T-helper 17 cell (primary cell): Measurements from ENCODE around the gene STX2. TPM values are rescaled to one million over a fixed set of nuclear protein-coding genes. Genes with fewer than 3 reads are reported as not detected.
"Not testable (repeated sequence)": the region's sequence is repeated elsewhere in the genome, so short reads cannot be mapped to it uniquely, and the experiment has no call there.

Source experiments
- ATAC-seq: fragments of 150-1000 bp; cut with Tn5 transposase; 2 replicates; pipeline ENCODE4 v1.10.0; 2021; ENCODE audit warnings: mild to moderate bottlenecking, moderate library complexity
- DNase-seq, 3 donors: peaks; one replicate each; pipeline versions ENCODE4 v3.0.0 to v3.0.0-alpha.2; 2020 to 2021
- H3K9me3 ChIP-seq: one replicate; pipeline ENCODE4 v1.7.0; 2013; ENCODE audit warnings: low read length, mild to moderate bottlenecking; ENCODE audit not compliant: control insufficient read depth, poor library complexity, severe bottlenecking
- H3K27ac Mint-ChIP-seq: one replicate; pipeline ENCODE4 v1.8.0; 2022; ENCODE audit warnings: mild to moderate bottlenecking, moderate library complexity, mixed read lengths
- H3K27me3 Mint-ChIP-seq: one replicate; pipeline ENCODE4 v1.8.0; 2022; ENCODE audit warnings: mixed read lengths
- H3K36me3 Mint-ChIP-seq: one replicate; pipeline ENCODE4 v1.8.0; 2022; ENCODE audit warnings: low read depth, mixed read lengths
- H3K4me1 Mint-ChIP-seq: one replicate; pipeline ENCODE4 v1.8.0; 2022; ENCODE audit warnings: mild to moderate bottlenecking, mixed read lengths
- H3K4me3 Mint-ChIP-seq: one replicate; pipeline ENCODE4 v1.8.0; 2022; ENCODE audit warnings: mild to moderate bottlenecking, moderate library complexity, mixed read lengths
- total RNA-seq, 4 donors: library from RNA in 2 of 4; stranded (reverse) in 2 of 4; gene quantifications; one replicate each; pipeline ENCODE4 v1.2.3 and lab custom pipeline; 2022 to 2026

STX2 gene
- total RNA-seq, result 10 to 100 TPM; 22.5 to 41.1 TPM
- total RNA-seq (lab: John Stamatoyannopoulos, UW), result 47.2 to 60.7 reads per million in 2 donors

DNA sequence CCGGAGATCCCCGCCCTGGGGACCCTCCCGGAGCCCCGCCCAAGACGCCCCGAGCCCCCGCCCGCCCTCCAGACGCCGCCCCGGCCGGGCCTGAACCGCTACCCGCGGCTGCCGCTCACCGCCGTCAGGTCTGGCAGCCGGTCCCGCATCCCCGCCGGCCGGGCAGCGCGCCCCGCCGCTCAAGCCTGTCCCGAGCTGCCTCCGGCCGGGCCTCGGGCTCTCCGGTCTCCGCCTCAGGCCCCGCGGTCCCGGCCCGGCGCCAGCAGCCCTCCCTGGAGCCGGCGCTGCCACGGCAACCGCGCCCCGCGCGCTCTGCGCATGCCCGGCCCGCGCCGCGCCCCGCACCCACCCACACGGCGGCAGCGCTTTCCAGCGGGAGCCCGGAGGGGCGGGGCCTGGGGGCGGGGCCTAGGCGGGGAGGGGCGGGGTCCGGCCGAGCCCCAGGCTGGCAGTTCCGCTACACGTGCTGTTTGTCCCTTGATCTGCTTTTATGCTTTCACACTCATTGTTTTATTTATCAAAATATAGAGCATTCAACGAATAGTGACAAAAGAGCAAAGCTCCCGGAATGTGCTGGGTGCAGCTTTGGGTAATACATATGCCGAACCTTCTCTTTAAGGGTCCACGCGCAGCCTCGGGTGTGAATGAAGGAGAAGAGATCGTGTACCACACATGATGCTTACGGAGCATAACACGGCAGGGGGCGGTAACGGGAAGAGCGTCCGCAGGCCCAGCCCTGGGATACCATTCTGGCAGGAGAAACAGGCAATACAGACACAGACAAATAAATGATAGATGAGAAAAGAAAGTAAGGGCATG lies at the start of gene STX2:
TSS of gene STX2 (minus strand) at position 300 of the 819 bp plus-strand sequence. CDS start at position 149, 151 bp downstream.
- H3K9me3 ChIP-seq, result no peaks in the 10 kb centered on the region
- ATAC-seq, result peak; percentile 95
- Mint-ChIP-seq H3K36me3 (no peaks in the 10 kb centered on the region), H3K4me3 (peak within 1 kb of the TSS; percentile 94), H3K27ac (peak within 1 kb of the TSS; percentile 94), H3K4me1 (peaks cover 17% of the 10 kb centered on the region), H3K27me3 (no peaks in the 10 kb centered on the region)
- DNase-seq, result peak; percentile 90 to 93 (median 91)

- not testable (repeated sequence) for H3K27ac Mint-ChIP-seq, H3K4me3 Mint-ChIP-seq, DNase-seq, H3K27me3 Mint-ChIP-seq, ATAC-seq, H3K4me1 Mint-ChIP-seq, H3K36me3 Mint-ChIP-seq, H3K9me3 ChIP-seq
Measured at GRCh38 chr12:130887190-130887589, 48.1 kb upstream of the STX2 start.

DNA sequence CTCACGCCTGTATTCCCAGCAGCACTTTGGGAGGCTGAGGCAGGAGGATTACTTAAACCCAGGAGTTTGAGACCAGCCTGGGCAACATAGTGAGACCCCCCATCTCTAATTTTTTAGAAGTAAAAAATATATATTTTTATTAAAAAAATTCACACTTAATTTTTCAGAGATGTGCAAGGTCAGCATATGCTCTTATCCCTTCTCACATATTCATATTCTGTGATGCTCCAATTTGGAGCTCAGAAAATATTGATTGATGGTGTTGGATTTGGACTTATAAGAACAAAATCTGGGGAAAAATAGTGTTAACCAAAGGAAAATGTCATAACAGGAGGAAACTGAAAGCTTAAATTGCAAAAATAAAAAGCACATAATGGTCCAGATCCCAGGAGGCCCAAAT lies 42.5 kb upstream of the STX2 start:
- Mint-ChIP-seq H3K4me1 (peaks cover 26% of the 10 kb centered on the region), H3K36me3 (no peaks in the 10 kb centered on the region), H3K27ac (peak overlapping the region; percentile 82), H3K27me3 (no peaks in the 10 kb centered on the region), H3K4me3 (no peak overlapping the region)
- DNase-seq (no peak), ATAC-seq (no peak)
- no peaks in the 10 kb centered on the region for H3K9me3 ChIP-seq

- H3K9me3 ChIP-seq, result no peaks in the 10 kb centered on the region
- peaks cover 26% of the 10 kb centered on the region for H3K4me1 Mint-ChIP-seq
- H3K36me3 Mint-ChIP-seq, result no peaks in the 10 kb centered on the region
- H3K27ac Mint-ChIP-seq, result peak overlapping the region; percentile 82
- H3K27me3 Mint-ChIP-seq, result no peaks in the 10 kb centered on the region
- DNase-seq (no peak), ATAC-seq (no peak)
- peak overlapping the region; percentile 77 for H3K4me3 Mint-ChIP-seq
Measured at GRCh38 chr12:130881046-130881445, 42.0 kb upstream of the STX2 start.

DNA sequence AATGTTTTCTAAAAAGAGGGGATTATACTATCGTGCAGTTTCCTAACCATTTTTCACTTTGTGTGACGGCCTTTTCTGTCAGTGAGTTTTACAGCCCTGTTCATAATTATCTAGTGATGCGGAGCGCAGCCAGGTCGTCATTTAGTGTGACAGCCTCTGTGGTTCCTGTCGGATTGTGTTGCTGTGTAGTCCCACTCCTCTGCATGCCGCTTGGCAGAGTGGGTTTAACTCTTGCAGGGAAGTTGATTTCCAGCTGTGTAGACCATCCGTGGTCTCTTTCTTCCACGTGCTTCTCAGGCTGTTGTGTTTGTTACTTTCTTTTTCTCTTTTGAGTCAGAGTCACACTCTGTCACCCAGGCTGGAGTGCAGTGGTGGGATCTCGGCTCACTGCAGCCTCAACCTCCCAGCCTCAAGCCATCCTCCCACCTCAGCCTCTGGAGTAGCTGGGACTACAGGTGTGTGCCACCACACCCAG lies 41.4 kb upstream of the STX2 start:
- H3K27ac Mint-ChIP-seq, result peak overlapping the region; percentile 82
- peak overlapping the region; percentile 77 for H3K4me3 Mint-ChIP-seq
- H3K9me3 ChIP-seq, result no peaks in the 10 kb centered on the region
- H3K36me3 Mint-ChIP-seq, result no peaks in the 10 kb centered on the region
- DNase-seq (no peak), ATAC-seq (peak; percentile 44)
- peaks cover 30% of the 10 kb centered on the region for H3K4me1 Mint-ChIP-seq
- H3K27me3 Mint-ChIP-seq, result no peaks in the 10 kb centered on the region

DNA sequence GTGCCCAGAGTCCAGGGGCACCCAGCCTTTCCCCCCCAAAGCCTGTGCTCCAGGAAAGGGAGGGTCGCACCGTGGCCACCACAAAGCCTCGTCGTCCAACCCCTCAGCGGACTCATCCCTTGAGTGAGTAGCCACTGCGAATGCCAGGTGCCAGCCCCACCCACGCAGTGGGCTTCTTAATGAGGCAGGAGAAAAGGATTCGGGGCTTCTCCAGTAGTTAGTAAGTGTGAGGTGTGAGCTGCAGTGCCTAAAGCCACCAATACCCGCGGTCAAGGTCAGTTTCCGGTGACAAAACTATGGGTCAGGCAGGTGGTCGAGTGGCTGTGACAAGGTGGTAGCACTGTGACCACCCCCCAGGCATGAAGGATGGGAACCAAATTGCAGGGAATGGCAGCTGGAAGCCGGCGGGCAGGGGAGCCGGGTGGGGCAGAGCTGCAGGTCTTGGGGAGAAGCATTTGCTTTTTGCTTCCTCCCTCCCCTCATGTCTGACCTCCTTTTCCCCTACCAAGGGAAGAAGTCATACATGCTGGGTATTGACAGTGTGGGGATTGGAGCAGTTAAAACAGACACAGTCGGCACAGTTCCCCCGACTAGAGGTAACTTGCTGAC lies 40.8 kb upstream of the STX2 start:
- no peak for DNase-seq
- Mint-ChIP-seq H3K36me3 (no peaks in the 10 kb centered on the region), H3K4me3 (peak overlapping the region; percentile 77), H3K27ac (peak overlapping the region; percentile 83), H3K27me3 (no peaks in the 10 kb centered on the region), H3K4me1 (peaks cover 33% of the 10 kb centered on the region)
- no peaks in the 10 kb centered on the region for H3K9me3 ChIP-seq
- ATAC-seq, result peak; percentile 37

GRCh38 chr12:130879212-130879686 lies 40.2 kb upstream of the STX2 start:
- DNase-seq, result no peak
- no peaks in the 10 kb centered on the region for H3K9me3 ChIP-seq
- Mint-ChIP-seq H3K36me3 (no peaks in the 10 kb centered on the region), H3K4me1 (peaks cover 38% of the 10 kb centered on the region), H3K4me3 (peak overlapping the region; percentile 82), H3K27ac (peak overlapping the region; percentile 83), H3K27me3 (no peaks in the 10 kb centered on the region)
- peak; percentile 30 for ATAC-seq

GRCh38 chr12:130878193-130879185 lies 39.4 kb upstream of the STX2 start:
- ATAC-seq (no peak), DNase-seq (no peak)
- Mint-ChIP-seq H3K27ac (peak overlapping the region; percentile 83), H3K4me1 (peaks cover 43% of the 10 kb centered on the region), H3K4me3 (peak overlapping the region; percentile 82), H3K27me3 (no peaks in the 10 kb centered on the region), H3K36me3 (no peaks in the 10 kb centered on the region)
- no peaks in the 10 kb centered on the region for H3K9me3 ChIP-seq

- DNase-seq (no peak), ATAC-seq (no peak)
- no peak overlapping the region for H3K4me3 Mint-ChIP-seq
- no peaks in the 10 kb centered on the region for H3K36me3 Mint-ChIP-seq
- H3K27me3 Mint-ChIP-seq, result no peaks in the 10 kb centered on the region
- peak overlapping the region; percentile 24 for H3K27ac Mint-ChIP-seq
- no peaks in the 10 kb centered on the region for H3K9me3 ChIP-seq
- peaks cover 54% of the 10 kb centered on the region for H3K4me1 Mint-ChIP-seq
Measured at GRCh38 chr12:130877333-130877732, 38.3 kb upstream of the STX2 start.

GRCh38 chr12:130876758-130877157 lies 37.7 kb upstream of the STX2 start:
- no peaks in the 10 kb centered on the region for H3K27me3 Mint-ChIP-seq
- no peaks in the 10 kb centered on the region for H3K36me3 Mint-ChIP-seq
- ATAC-seq (no peak), DNase-seq (no peak)
- H3K9me3 ChIP-seq, result no peaks in the 10 kb centered on the region
- peak overlapping the region; percentile 24 for H3K27ac Mint-ChIP-seq
- peaks cover 54% of the 10 kb centered on the region for H3K4me1 Mint-ChIP-seq
- H3K4me3 Mint-ChIP-seq, result no peak overlapping the region

GRCh38 chr12:130876297-130876696 lies 37.2 kb upstream of the STX2 start:
- Mint-ChIP-seq H3K27me3 (no peaks in the 10 kb centered on the region), H3K4me3 (no peak overlapping the region), H3K4me1 (peaks cover 55% of the 10 kb centered on the region), H3K27ac (no peak overlapping the region), H3K36me3 (no peaks in the 10 kb centered on the region)
- DNase-seq (no peak), ATAC-seq (no peak)
- H3K9me3 ChIP-seq, result no peaks in the 10 kb centered on the region

- H3K36me3 Mint-ChIP-seq, H3K9me3 ChIP-seq, H3K27me3 Mint-ChIP-seq, DNase-seq, H3K4me3 Mint-ChIP-seq, ATAC-seq: not testable (repeated sequence)
- Mint-ChIP-seq H3K27ac (peak overlapping the region; percentile 70), H3K4me1 (peaks cover 53% of the 10 kb centered on the region)
Measured at GRCh38 chr12:130875708-130876107, 36.7 kb upstream of the STX2 start.
